ENCODE results near the gene NR1I3. TPM values are rescaled to one million over a fixed set of nuclear protein-coding genes. Genes with fewer than 3 reads are reported as not detected.

NR1I3 gene
- total and polyA plus RNA-seq, 2 of the 13 experiments (the other 11 are each of a cell fraction or from before 2014, with no cell fraction given), result 0.62 to 0.95 TPM

DNA sequence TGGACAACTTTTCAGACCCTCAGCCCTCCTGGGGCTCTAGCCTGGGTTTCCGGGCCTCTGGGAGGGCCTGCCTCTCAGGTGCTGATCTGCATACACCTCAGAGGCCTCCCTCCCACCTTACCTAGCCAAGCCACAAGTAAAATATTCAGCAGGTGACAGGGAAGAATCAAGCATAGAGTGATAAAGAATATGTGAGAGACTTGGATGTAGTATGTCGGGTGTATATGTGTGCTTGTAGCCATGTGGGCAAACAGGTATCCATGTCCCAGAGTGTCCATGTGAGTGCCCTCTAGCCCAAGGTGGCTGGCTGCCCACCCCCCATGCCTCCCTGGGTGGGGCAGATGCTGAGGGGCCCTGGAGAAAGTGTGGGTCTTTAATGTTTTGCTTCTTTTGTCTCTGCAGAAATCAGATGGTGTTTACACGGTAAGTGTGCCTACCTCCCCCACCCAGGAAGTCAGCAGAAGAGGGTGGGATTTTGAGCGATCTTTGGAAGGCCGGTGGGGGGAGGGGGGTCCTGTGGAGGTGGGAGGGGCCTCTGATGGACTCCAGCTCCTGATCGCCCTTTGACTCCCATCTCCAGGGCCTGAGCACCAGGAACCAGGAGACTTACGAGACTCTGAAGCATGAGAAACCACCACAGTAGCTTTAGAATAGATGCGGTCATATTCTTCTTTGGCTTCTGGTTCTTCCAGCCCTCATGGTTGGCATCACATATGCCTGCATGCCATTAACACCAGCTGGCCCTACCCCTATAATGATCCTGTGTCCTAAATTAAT, 19.5 kb downstream of the NR1I3 start (continued):
- TF ChIP-seq, protein P1, sequence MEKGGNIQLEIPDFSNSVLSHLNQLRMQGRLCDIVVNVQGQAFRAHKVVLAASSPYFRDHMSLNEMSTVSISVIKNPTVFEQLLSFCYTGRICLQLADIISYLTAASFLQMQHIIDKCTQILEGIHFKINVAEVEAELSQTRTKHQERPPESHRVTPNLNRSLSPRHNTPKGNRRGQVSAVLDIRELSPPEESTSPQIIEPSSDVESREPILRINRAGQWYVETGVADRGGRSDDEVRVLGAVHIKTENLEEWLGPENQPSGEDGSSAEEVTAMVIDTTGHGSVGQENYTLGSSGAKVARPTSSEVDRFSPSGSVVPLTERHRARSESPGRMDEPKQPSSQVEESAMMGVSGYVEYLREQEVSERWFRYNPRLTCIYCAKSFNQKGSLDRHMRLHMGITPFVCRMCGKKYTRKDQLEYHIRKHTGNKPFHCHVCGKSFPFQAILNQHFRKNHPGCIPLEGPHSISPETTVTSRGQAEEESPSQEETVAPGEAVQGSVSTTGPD (CRISPR knock-in tag; IDR thresholded peaks at IDR 0.05), result no peak
- TF ChIP-seq JUNB (CRISPR knock-in tag; IDR thresholded peaks at IDR 0.05; ENCODE audit: borderline replicate concordance) (no peak; the same call in 1 of the 2 replicates), RFXANK (CRISPR knock-in tag; IDR thresholded peaks at IDR 0.05) (no peak), NCOR1 (IDR thresholded peaks at IDR 0.05; ENCODE audit: borderline replicate concordance, low read length) (peak; percentile 45; the same call in 1 of the 2 replicates), RAD21 (CRISPR knock-in tag; IDR thresholded peaks at IDR 0.05) (no peak), ZNF792 (CRISPR knock-in tag; IDR thresholded peaks at IDR 0.05) (peak; percentile 84), ZNF674 (CRISPR knock-in tag; IDR thresholded peaks at IDR 0.05; ENCODE audit: low read depth) (no peak), NRL (CRISPR knock-in tag; IDR thresholded peaks at IDR 0.05; ENCODE audit: borderline replicate concordance) (peak; percentile 55; the same call in 1 of the 2 replicates), MED13 (CRISPR knock-in tag; IDR thresholded peaks at IDR 0.05) (0 out of 2 replicates have a peak, but pooled peaks have one; percentile 80), ZMYM4 (CRISPR knock-in tag; IDR thresholded peaks at IDR 0.05) (0 out of 2 replicates have a peak, but pooled peaks have one; percentile 37), ZNF619 (CRISPR knock-in tag; IDR thresholded peaks at IDR 0.05) (no peak), MATR3 (CRISPR knock-in tag; IDR thresholded peaks at IDR 0.05) (no peak), NPAS2 (CRISPR knock-in tag; IDR thresholded peaks at IDR 0.05; ENCODE audit: borderline replicate concordance) (no peak), ZBTB7A (CRISPR knock-in tag; IDR thresholded peaks at IDR 0.05) (peak; percentile 90), ZNF703 (CRISPR knock-in tag; IDR thresholded peaks at IDR 0.05; ENCODE audit: borderline replicate concordance) (no peak), DPF2 (CRISPR knock-in tag; IDR thresholded peaks at IDR 0.05; ENCODE audit: borderline replicate concordance, low read depth) (no peak; the same call in 1 of the 2 replicates)
- TF ChIP-seq, protein P2, sequence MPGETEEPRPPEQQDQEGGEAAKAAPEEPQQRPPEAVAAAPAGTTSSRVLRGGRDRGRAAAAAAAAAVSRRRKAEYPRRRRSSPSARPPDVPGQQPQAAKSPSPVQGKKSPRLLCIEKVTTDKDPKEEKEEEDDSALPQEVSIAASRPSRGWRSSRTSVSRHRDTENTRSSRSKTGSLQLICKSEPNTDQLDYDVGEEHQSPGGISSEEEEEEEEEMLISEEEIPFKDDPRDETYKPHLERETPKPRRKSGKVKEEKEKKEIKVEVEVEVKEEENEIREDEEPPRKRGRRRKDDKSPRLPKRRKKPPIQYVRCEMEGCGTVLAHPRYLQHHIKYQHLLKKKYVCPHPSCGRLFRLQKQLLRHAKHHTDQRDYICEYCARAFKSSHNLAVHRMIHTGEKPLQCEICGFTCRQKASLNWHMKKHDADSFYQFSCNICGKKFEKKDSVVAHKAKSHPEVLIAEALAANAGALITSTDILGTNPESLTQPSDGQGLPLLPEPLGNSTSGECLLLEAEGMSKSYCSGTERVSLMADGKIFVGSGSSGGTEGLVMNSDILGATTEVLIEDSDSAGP (CRISPR knock-in tag; IDR thresholded peaks at IDR 0.05; ENCODE audit: borderline replicate concordance), result peak; percentile 46
- TF ChIP-seq, protein P3, sequence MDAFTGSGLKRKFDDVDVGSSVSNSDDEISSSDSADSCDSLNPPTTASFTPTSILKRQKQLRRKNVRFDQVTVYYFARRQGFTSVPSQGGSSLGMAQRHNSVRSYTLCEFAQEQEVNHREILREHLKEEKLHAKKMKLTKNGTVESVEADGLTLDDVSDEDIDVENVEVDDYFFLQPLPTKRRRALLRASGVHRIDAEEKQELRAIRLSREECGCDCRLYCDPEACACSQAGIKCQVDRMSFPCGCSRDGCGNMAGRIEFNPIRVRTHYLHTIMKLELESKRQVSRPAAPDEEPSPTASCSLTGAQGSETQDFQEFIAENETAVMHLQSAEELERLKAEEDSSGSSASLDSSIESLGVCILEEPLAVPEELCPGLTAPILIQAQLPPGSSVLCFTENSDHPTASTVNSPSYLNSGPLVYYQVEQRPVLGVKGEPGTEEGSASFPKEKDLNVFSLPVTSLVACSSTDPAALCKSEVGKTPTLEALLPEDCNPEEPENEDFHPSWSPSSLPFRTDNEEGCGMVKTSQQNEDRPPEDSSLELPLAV (CRISPR knock-in tag; conservative IDR thresholded peaks at IDR 0.05; ENCODE audit: low read depth), result no peak
- TF ChIP-seq, protein P4, sequence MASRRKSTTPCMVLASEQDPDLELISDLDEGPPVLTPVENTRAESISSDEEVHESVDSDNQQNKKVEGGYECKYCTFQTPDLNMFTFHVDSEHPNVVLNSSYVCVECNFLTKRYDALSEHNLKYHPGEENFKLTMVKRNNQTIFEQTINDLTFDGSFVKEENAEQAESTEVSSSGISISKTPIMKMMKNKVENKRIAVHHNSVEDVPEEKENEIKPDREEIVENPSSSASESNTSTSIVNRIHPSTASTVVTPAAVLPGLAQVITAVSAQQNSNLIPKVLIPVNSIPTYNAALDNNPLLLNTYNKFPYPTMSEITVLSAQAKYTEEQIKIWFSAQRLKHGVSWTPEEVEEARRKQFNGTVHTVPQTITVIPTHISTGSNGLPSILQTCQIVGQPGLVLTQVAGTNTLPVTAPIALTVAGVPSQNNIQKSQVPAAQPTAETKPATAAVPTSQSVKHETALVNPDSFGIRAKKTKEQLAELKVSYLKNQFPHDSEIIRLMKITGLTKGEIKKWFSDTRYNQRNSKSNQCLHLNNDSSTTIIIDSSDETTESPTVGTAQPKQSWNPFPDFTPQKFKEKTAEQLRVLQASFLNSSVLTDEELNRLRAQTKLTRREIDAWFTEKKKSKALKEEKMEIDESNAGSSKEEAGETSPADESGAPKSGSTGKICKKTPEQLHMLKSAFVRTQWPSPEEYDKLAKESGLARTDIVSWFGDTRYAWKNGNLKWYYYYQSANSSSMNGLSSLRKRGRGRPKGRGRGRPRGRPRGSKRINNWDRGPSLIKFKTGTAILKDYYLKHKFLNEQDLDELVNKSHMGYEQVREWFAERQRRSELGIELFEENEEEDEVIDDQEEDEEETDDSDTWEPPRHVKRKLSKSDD (CRISPR knock-in tag; IDR thresholded peaks at IDR 0.05; ENCODE audit: low read depth), result 0 out of 2 replicates have a peak, but pooled peaks have one; percentile 46
- TF ChIP-seq, protein P5, sequence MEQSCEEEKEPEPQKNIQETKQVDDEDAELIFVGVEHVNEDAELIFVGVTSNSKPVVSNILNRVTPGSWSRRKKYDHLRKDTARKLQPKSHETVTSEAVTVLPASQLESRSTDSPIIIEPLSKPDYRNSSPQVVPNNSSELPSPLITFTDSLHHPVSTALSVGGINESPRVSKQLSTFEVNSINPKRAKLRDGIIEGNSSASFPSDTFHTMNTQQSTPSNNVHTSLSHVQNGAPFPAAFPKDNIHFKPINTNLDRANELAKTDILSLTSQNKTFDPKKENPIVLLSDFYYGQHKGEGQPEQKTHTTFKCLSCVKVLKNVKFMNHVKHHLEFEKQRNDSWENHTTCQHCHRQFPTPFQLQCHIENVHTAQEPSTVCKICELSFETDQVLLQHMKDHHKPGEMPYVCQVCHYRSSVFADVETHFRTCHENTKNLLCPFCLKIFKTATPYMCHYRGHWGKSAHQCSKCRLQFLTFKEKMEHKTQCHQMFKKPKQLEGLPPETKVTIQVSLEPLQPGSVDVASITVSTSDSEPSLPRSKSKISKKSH (CRISPR knock-in tag; IDR thresholded peaks at IDR 0.05; ENCODE audit: borderline replicate concordance), result no peak
